K562 (cell line): ENCODE results near the gene PRAMEF11. TPM values are rescaled to one million over a fixed set of nuclear protein-coding genes. Genes with fewer than 3 reads are reported as not detected.

ENCODE experiments used
- ATAC-seq: fragments of 200-7000 bp; cut with Tn5 transposase; 3 replicates; pipeline ENCODE4 v1.9.1; 2020; ENCODE audit warnings: moderate library complexity
- BruUV-seq: library from RNA; stranded (reverse); fragments of 400-500 nt; replicated peaks from 2 replicates; lab custom pipeline; 2021; lab: Mats Ljungman, UMichigan
- CTCF ChIA-PET: fragments of 300-600 bp; formaldehyde crosslinking; extraction: SDS; loops from one replicate; lab custom pipeline; 2021; ENCODE audit warnings: low intra/inter-chr PET ratio; lab: Yijun Ruan, JAX
- POLR2A ChIA-PET: fragments of 300-600, 350-650 bp; sonication (Branson Sonifier 250); formaldehyde crosslinking; extraction: SDS; loops from one replicate; lab custom pipeline; 2021; ENCODE audit warnings: antibody characterized with exemption, inconsistent platforms; lab: Yijun Ruan, JAX
- DNase-seq, 4 experiments: peaks; one replicate each; pipeline versions ENCODE4 v3.0.0 to v3.0.0-alpha.2; 2011 to 2018; ENCODE audit warnings: low spot score in 3 of 4, mixed read lengths in 3 of 4; ENCODE audit errors: extremely low read depth in 1 of 4
- FAIRE-seq: peaks from 2 replicates; lab custom pipeline; 2011; peaks lifted over from hg19 to GRCh38; lab: Jason Lieb, UNC
- H2AFZ ChIP-seq: 2 replicates; pipeline ENCODE4 v1.6.0; 2011; ENCODE audit warnings: low read depth, low read length, control low read depth, inconsistent platforms
- H3K27ac ChIP-seq: fragments of 200-600 bp; 3 replicates; pipeline ENCODE4 v1.8.0; 2011; ENCODE audit warnings: low read depth, mild to moderate bottlenecking, control low read depth, inconsistent platforms, low read length, moderate library complexity, mixed read lengths; ENCODE audit errors: extremely low read depth
- H3K27me3 ChIP-seq, 2 experiments: fragments of 300-600 bp in 1 of 2; 2 replicates in 1 of 2; 3 replicates in 1 of 2; pipeline versions ENCODE4 v1.6.0 to v1.8.0; 2011; ENCODE audit warnings: inconsistent platforms in 2 of 2, low read length in 2 of 2, mild to moderate bottlenecking in 1 of 2, mixed read lengths in 1 of 2, moderate library complexity in 1 of 2; ENCODE audit not compliant: control insufficient read depth in 2 of 2, insufficient read depth in 2 of 2
- H3K36me3 ChIP-seq: fragments of 300-600 bp; 3 replicates; pipeline ENCODE4 v1.8.0; 2011; ENCODE audit warnings: mild to moderate bottlenecking, low read length, inconsistent platforms; ENCODE audit not compliant: control insufficient read depth, insufficient read depth
- H3K4me1 ChIP-seq, 2 experiments: fragments of 200-600 bp in 1 of 2; replicated peaks in 1 of 2; 2 replicates in 1 of 2; 3 replicates in 1 of 2; pipeline versions ENCODE4 v1.5.1 to v1.8.0; 2011; ENCODE audit warnings: inconsistent platforms in 2 of 2, low read length in 2 of 2, mild to moderate bottlenecking in 1 of 2, mixed read lengths in 1 of 2, moderate library complexity in 1 of 2; ENCODE audit not compliant: control insufficient read depth in 2 of 2, insufficient read depth in 2 of 2
- H3K4me2 ChIP-seq: 2 replicates; pipeline ENCODE4 v1.6.1; 2011; ENCODE audit warnings: low read length, control low read depth, inconsistent platforms, mixed read lengths; ENCODE audit not compliant: insufficient read depth
- H3K4me3 ChIP-seq: fragments of 200-600 bp; sonication (generic), shearing (Covaris generic); 2 replicates; pipeline ENCODE4 v1.5.1; 2016; ENCODE audit warnings: control low read depth, inconsistent platforms
- H3K79me2 ChIP-seq: fragments of 200-600 bp; 3 replicates; pipeline ENCODE4 v1.8.0; 2011; ENCODE audit warnings: low read length, inconsistent platforms; ENCODE audit not compliant: control insufficient read depth, insufficient read depth
- H3K9ac ChIP-seq, 2 experiments: 2 replicates each; pipeline versions ENCODE4 v1.6.0 to v1.6.1; 2011; ENCODE audit warnings: low read depth in 2 of 2, low read length in 2 of 2, control low read depth in 1 of 2, inconsistent platforms in 1 of 2, mild to moderate bottlenecking in 1 of 2, mixed read lengths in 1 of 2; ENCODE audit not compliant: insufficient read depth in 1 of 2
- H3K9me1 ChIP-seq: one replicate; pipeline ENCODE4 v1.6.0; 2011; ENCODE audit warnings: inconsistent platforms, mild to moderate bottlenecking, low read length, moderate library complexity; ENCODE audit not compliant: control insufficient read depth, insufficient read depth
- H3K9me3 ChIP-seq: replicated peaks from 2 replicates; pipeline ENCODE4 v1.5.1; 2011; ENCODE audit warnings: low read depth, low read length, inconsistent platforms; ENCODE audit not compliant: control insufficient read depth, insufficient read depth
- H4K20me1 ChIP-seq: replicated peaks from 2 replicates; pipeline ENCODE4 v1.6.1; 2011; ENCODE audit warnings: low read length, inconsistent platforms, mixed read lengths; ENCODE audit not compliant: control insufficient read depth, insufficient read depth
- ATF2 ChIP-seq: sonication (generic); formaldehyde crosslinking; IDR thresholded peaks from 2 replicates; pipeline ENCODE4 v1.8.1; 2022; ENCODE audit warnings: missing genetic modification reagents
- C11orf30 ChIP-seq: fragments of 450-650 bp; IDR thresholded peaks from 2 replicates; pipeline ENCODE4 v1.6.1; 2016; ENCODE audit warnings: low read depth, mild to moderate bottlenecking
- CEBPB ChIP-seq: fragments of 450-650 bp; IDR thresholded peaks from 2 replicates; pipeline ENCODE4 v1.6.1; 2016; ENCODE audit warnings: missing genetic modification characterization, missing compliant biosample characterization
- FOXA3 ChIP-seq, 2 experiments: fragments of 450-650 bp in 1 of 2; sonication (generic) in 1 of 2; formaldehyde crosslinking; IDR thresholded peaks in 1 of 2; conservative IDR thresholded peaks in 1 of 2; 2 replicates each; pipeline versions ENCODE4 v1.4.0 to v1.8.0; 2020 to 2022; ENCODE audit warnings: mild to moderate bottlenecking in 2 of 2, missing genetic modification reagents in 1 of 2
- FOXK2 ChIP-seq, 2 experiments: fragments of 450-650 bp; IDR thresholded peaks in 1 of 2; conservative IDR thresholded peaks in 1 of 2; 2 replicates each; pipeline ENCODE4 v1.6.1; 2016; ENCODE audit warnings: low read depth in 2 of 2, mild to moderate bottlenecking in 1 of 2
- GATA2 ChIP-seq: sonication (generic); formaldehyde crosslinking; IDR thresholded peaks from 2 replicates; pipeline ENCODE4 v1.4.0; 2020; ENCODE audit warnings: mild to moderate bottlenecking, missing genetic modification reagents
- KAT8 ChIP-seq: fragments of 450-650 bp; IDR thresholded peaks from 2 replicates; pipeline ENCODE4 v1.6.1; 2016; ENCODE audit warnings: low read depth, mild to moderate bottlenecking
- NFE2L1 ChIP-seq: fragments of 450-650 bp; IDR thresholded peaks from 2 replicates; pipeline ENCODE4 v1.6.1; 2016; ENCODE audit warnings: missing genetic modification characterization, low read depth, mild to moderate bottlenecking, missing compliant biosample characterization, moderate library complexity, borderline replicate concordance
- RBM22 ChIP-seq: fragments of 200-400 bp; formaldehyde crosslinking; IDR thresholded peaks from 2 replicates; pipeline ENCODE4 v1.6.1; 2018; ENCODE audit warnings: low read length, low read depth; ENCODE audit not compliant: poor library complexity, severe bottlenecking
- RFX1 ChIP-seq: fragments of 450-650 bp; IDR thresholded peaks from 2 replicates; pipeline ENCODE4 v1.6.1; 2016; ENCODE audit warnings: mild to moderate bottlenecking, moderate library complexity
- TSC22D4 ChIP-seq: fragments of 450-650 bp; IDR thresholded peaks from 2 replicates; pipeline ENCODE4 v1.6.1; 2016; ENCODE audit warnings: missing genetic modification characterization, missing biosample characterization, control low read depth
- ZFPM2 ChIP-seq: fragments of 250-450 bp; sonication (Bioruptor Pico); IDR thresholded peaks from 2 replicates; pipeline ENCODE4 v1.5.1; 2022; ENCODE audit warnings: mild to moderate bottlenecking
- ZNF583 ChIP-seq: fragments of 250-450 bp; sonication (Bioruptor Pico); IDR thresholded peaks from 2 replicates; pipeline ENCODE4 v1.4.0; 2020
- ZNF695 ChIP-seq: fragments of 450-650 bp; formaldehyde crosslinking; IDR thresholded peaks from 2 replicates; pipeline ENCODE4 v1.4.0; 2020; ENCODE audit warnings: mild to moderate bottlenecking, moderate library complexity
- WGBS: fragments of 100-300 bp; shearing (Covaris generic); methylation state at CpG from one replicate; pipeline ENCODE4 v1.1.6; 2016; ENCODE audit warnings: low coverage, mixed read lengths; ENCODE audit not compliant: insufficient coverage; ENCODE audit errors: missing lambda C conversion rate; 5-methylcytosine and 5-hydroxymethylcytosine counted together
- in situ Hi-C: fragments of 300-500 bp; cut with MboI; formaldehyde crosslinking; loops from 4 replicates; pipeline ENCODE4 v1.15.0; 2018; ENCODE audit warnings: inconsistent platforms, mixed read lengths
- intact Hi-C: fragments of 100-400 bp; cut with micrococcal nuclease; formaldehyde crosslinking; loops from 2 replicates; pipeline ENCODE4 v1.14.2; 2022
- polyA plus RNA-seq, 8 experiments: library from polyadenylated mRNA; depleted of rRNA in 4 of 8; stranded (reverse) in 5 of 8; unstranded in 3 of 8; fragments of >200 nt; fragmentation: Nextera tagmentation in 2 of 8; fragmentation: Illumina TruSeq in 1 of 8; extraction: Ambion mirVana in 2 of 8; extraction: Trizol in 1 of 8; gene quantifications; 2 replicates each; pipeline versions ENCODE4 v1.2.1 to v1.2.3, GENCODE V29; 2011 to 2014; ENCODE audit warnings: inconsistent platforms in 1 of 8, missing spikeins in 1 of 8
- total RNA-seq, 7 experiments: library from RNA; depleted of rRNA in 6 of 7; stranded (reverse); fragments of >200 nt in 6 of 7; fragmentation: Illumina TruSeq in 2 of 7; extraction: Trizol in 2 of 7; gene quantifications; 2 replicates each; pipeline versions ENCODE4 v1.2.1 to v1.2.3, GENCODE V29; 2011 to 2021; ENCODE audit warnings: low replicate concordance in 1 of 7

PRAMEF11 gene
- total and polyA plus RNA-seq, 9 of the 15 experiments (the other 6 are each of a cell fraction or from before 2014, with no cell fraction given): not detected

DNA sequence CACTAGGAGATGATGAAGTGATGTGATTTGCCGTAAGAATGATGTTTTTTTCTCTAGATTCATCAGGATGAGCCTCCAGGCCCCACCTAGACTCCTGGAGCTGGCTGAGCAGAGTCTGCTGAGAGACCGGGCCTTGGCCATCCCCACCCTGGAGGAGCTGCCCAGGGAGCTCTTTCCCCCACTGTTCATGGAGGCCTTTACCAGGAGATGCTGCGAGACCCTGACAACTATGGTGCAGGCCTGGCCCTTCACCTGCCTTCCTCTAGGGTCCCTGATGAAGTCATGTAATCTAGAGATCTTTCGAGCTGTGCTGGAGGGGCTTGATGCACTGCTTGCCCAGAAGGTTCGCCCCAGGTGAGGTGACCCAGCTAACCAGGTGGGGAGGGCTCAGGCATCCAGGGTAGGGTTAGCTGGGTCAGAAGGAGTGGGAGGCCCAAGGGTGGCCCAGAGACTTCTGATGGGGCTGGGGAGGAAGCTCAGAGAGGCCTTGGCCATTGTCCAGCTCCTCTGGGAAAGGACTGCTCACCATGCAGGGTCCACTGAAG lies 56.3 kb downstream of the PRAMEF11 start:
- Histone ChIP-seq H3K4me1 (no peaks in the 10 kb centered on the region), H3K4me3 (no peak overlapping the region), H4K20me1 (no peaks in the 10 kb centered on the region), H3K4me2 (no peak overlapping the region), H3K9me3 (no peaks in the 10 kb centered on the region), H3K9ac (no peak overlapping the region), H3K27ac (no peak overlapping the region), H3K36me3 (no peaks in the 10 kb centered on the region), H2AFZ (no peak overlapping the region), H3K9me1 (no peaks in the 10 kb centered on the region), H3K79me2 (no peaks in the 10 kb centered on the region), H3K27me3 (peaks cover 21 to 61% of the 10 kb centered on the region in 2 experiments; a peak in 4 of 5 replicates)
- ChIA-PET CTCF (no interaction called here), POLR2A (no interaction called here)
- ATAC-seq (no peak), DNase-seq (no peak), FAIRE-seq (no peak)
- in situ Hi-C loops (loop anchor here (5.0 to 10.0 kb wide), 2 partner anchors 98 to 460 kb away; no protein-coding TSS in a partner anchor), intact Hi-C loops (loop anchor here (10.0 kb wide), 3 partner anchors 110 to 650 kb away; no protein-coding TSS in a partner anchor)
- BruUV-seq: no TSS peak
- TF ChIP-seq ATF2 (CRISPR knock-in tag) (no peak), C11orf30 (no peak), ZFPM2 (CRISPR knock-in tag) (no peak), ZNF695 (CRISPR knock-in tag) (no peak), GATA2 (CRISPR knock-in tag) (no peak), NFE2L1 (no peak), CEBPB (tag) (no peak), ZNF583 (CRISPR knock-in tag) (no peak), FOXA3 (CRISPR knock-in tag; conservative IDR thresholded peaks at IDR 0.05 in 1 of 2, IDR thresholded peaks at IDR 0.05 in 1 of 2) (no peak), RBM22 (no peak), FOXK2 (conservative IDR thresholded peaks at IDR 0.05 in 1 of 2, IDR thresholded peaks at IDR 0.05 in 1 of 2; ENCODE audit: low read depth in 2 of 2) (no peak), KAT8 (no peak), RFX1 (no peak), TSC22D4 (tag) (no peak)
- WGBS: 3% methylated on average over 5 of the region's 5 CpGs

Other genes with a start within 250 kb of the PRAMEF11 start
Only the 7 nearest of the 15 such genes appear.
- gene PRAMEF12, start 57.7 kb downstream of the PRAMEF11 start, total RNA-seq (2014; rRNA removed): not detected in 2 replicates
- not detected in 2 replicates for gene PRAMEF12, start 57.7 kb downstream of the PRAMEF11 start, total RNA-seq (2014; rRNA removed; fragmentation: Illumina TruSeq; extraction: Trizol)
- gene PRAMEF12, start 57.7 kb downstream of the PRAMEF11 start, total RNA-seq (2015; rRNA removed; fragmentation: Illumina TruSeq; extraction: Trizol): not detected in 2 replicates
- gene PRAMEF12, start 57.7 kb downstream of the PRAMEF11 start, total RNA-seq (2021): not detected in 2 replicates
- not detected in 2 replicates for gene PRAMEF12, start 57.7 kb downstream of the PRAMEF11 start, polyA plus RNA-seq (2011; rRNA removed)
- gene PRAMEF12, start 57.7 kb downstream of the PRAMEF11 start, polyA plus RNA-seq (2014; fragmentation: Illumina TruSeq; extraction: Trizol): not detected in 2 replicates
- not detected for gene PRAMEF12, start 57.7 kb downstream of the PRAMEF11 start, polyA plus RNA-seq (2014; fragmentation: Nextera tagmentation; extraction: Ambion mirVana)
- not detected in 2 replicates for gene PRAMEF12, start 57.7 kb downstream of the PRAMEF11 start, polyA plus RNA-seq (2014; rRNA removed)
- gene PRAMEF1, start 40.0 kb downstream of the PRAMEF11 start, total RNA-seq (2014; rRNA removed): not detected in 2 replicates
- not detected in 2 replicates for gene PRAMEF1, start 40.0 kb downstream of the PRAMEF11 start, total RNA-seq (2014; rRNA removed; fragmentation: Illumina TruSeq; extraction: Trizol)
- not detected in 2 replicates for gene PRAMEF1, start 40.0 kb downstream of the PRAMEF11 start, total RNA-seq (2015; rRNA removed; fragmentation: Illumina TruSeq; extraction: Trizol)
- not detected in 2 replicates for gene PRAMEF1, start 40.0 kb downstream of the PRAMEF11 start, total RNA-seq (2021)
- gene PRAMEF1, start 40.0 kb downstream of the PRAMEF11 start, polyA plus RNA-seq (2011; rRNA removed): not detected in 2 replicates
- gene PRAMEF1, start 40.0 kb downstream of the PRAMEF11 start, polyA plus RNA-seq (2014; fragmentation: Illumina TruSeq; extraction: Trizol): not detected in 2 replicates
- gene PRAMEF1, start 40.0 kb downstream of the PRAMEF11 start, polyA plus RNA-seq (2014; fragmentation: Nextera tagmentation; extraction: Ambion mirVana): not detected
- gene PRAMEF1, start 40.0 kb downstream of the PRAMEF11 start, polyA plus RNA-seq (2014; rRNA removed): not detected in 2 replicates
- gene HNRNPCL1, start 17.3 kb upstream of the PRAMEF11 start, total RNA-seq (2014; rRNA removed): not detected in 2 replicates
- not detected in 2 replicates for gene HNRNPCL1, start 17.3 kb upstream of the PRAMEF11 start, total RNA-seq (2014; rRNA removed; fragmentation: Illumina TruSeq; extraction: Trizol)
- gene HNRNPCL1, start 17.3 kb upstream of the PRAMEF11 start, total RNA-seq (2015; rRNA removed; fragmentation: Illumina TruSeq; extraction: Trizol): not detected in 2 replicates
- gene HNRNPCL1, start 17.3 kb upstream of the PRAMEF11 start, total RNA-seq (2021): not detected in 2 replicates
- 0.08 TPM in 1 of 2 replicates, not detected in the other for gene HNRNPCL1, start 17.3 kb upstream of the PRAMEF11 start, polyA plus RNA-seq (2011; rRNA removed)
- gene HNRNPCL1, start 17.3 kb upstream of the PRAMEF11 start, polyA plus RNA-seq (2014; fragmentation: Illumina TruSeq; extraction: Trizol): not detected in 2 replicates
- gene HNRNPCL1, start 17.3 kb upstream of the PRAMEF11 start, polyA plus RNA-seq (2014; fragmentation: Nextera tagmentation; extraction: Ambion mirVana): not detected
- gene HNRNPCL1, start 17.3 kb upstream of the PRAMEF11 start, polyA plus RNA-seq (2014; rRNA removed): not detected in 2 replicates
- gene PRAMEF2, start 25.7 kb upstream of the PRAMEF11 start, total RNA-seq (2014; rRNA removed): not detected in 2 replicates
- not detected in 2 replicates for gene PRAMEF2, start 25.7 kb upstream of the PRAMEF11 start, total RNA-seq (2014; rRNA removed; fragmentation: Illumina TruSeq; extraction: Trizol)
- not detected in 2 replicates for gene PRAMEF2, start 25.7 kb upstream of the PRAMEF11 start, total RNA-seq (2015; rRNA removed; fragmentation: Illumina TruSeq; extraction: Trizol)
- gene PRAMEF2, start 25.7 kb upstream of the PRAMEF11 start, total RNA-seq (2021): not detected in 2 replicates
- gene PRAMEF2, start 25.7 kb upstream of the PRAMEF11 start, polyA plus RNA-seq (2011; rRNA removed): not detected in 2 replicates
- not detected in 2 replicates for gene PRAMEF2, start 25.7 kb upstream of the PRAMEF11 start, polyA plus RNA-seq (2014; fragmentation: Illumina TruSeq; extraction: Trizol)
- not detected for gene PRAMEF2, start 25.7 kb upstream of the PRAMEF11 start, polyA plus RNA-seq (2014; fragmentation: Nextera tagmentation; extraction: Ambion mirVana)
- gene PRAMEF2, start 25.7 kb upstream of the PRAMEF11 start, polyA plus RNA-seq (2014; rRNA removed): not detected in 2 replicates
- gene PRAMEF4, start 54.8 kb upstream of the PRAMEF11 start, total RNA-seq (2014; rRNA removed): not detected in 2 replicates
- gene PRAMEF4, start 54.8 kb upstream of the PRAMEF11 start, total RNA-seq (2014; rRNA removed; fragmentation: Illumina TruSeq; extraction: Trizol): not detected in 2 replicates
- gene PRAMEF4, start 54.8 kb upstream of the PRAMEF11 start, total RNA-seq (2015; rRNA removed; fragmentation: Illumina TruSeq; extraction: Trizol): not detected in 2 replicates
- not detected in 2 replicates for gene PRAMEF4, start 54.8 kb upstream of the PRAMEF11 start, total RNA-seq (2021)
- not detected in 2 replicates for gene PRAMEF4, start 54.8 kb upstream of the PRAMEF11 start, polyA plus RNA-seq (2011; rRNA removed)
- gene PRAMEF4, start 54.8 kb upstream of the PRAMEF11 start, polyA plus RNA-seq (2014; fragmentation: Illumina TruSeq; extraction: Trizol): not detected in 2 replicates
- gene PRAMEF4, start 54.8 kb upstream of the PRAMEF11 start, polyA plus RNA-seq (2014; fragmentation: Nextera tagmentation; extraction: Ambion mirVana): not detected
- gene PRAMEF4, start 54.8 kb upstream of the PRAMEF11 start, polyA plus RNA-seq (2014; rRNA removed): not detected in 2 replicates
- not detected in 2 replicates for gene PRAMEF10, start 66.9 kb upstream of the PRAMEF11 start, total RNA-seq (2014; rRNA removed)
- not detected in 2 replicates for gene PRAMEF10, start 66.9 kb upstream of the PRAMEF11 start, total RNA-seq (2014; rRNA removed; fragmentation: Illumina TruSeq; extraction: Trizol)
- not detected in 2 replicates for gene PRAMEF10, start 66.9 kb upstream of the PRAMEF11 start, total RNA-seq (2015; rRNA removed; fragmentation: Illumina TruSeq; extraction: Trizol)
- not detected in 2 replicates for gene PRAMEF10, start 66.9 kb upstream of the PRAMEF11 start, total RNA-seq (2021)
- gene PRAMEF10, start 66.9 kb upstream of the PRAMEF11 start, polyA plus RNA-seq (2011; rRNA removed): not detected in 2 replicates
- not detected in 2 replicates for gene PRAMEF10, start 66.9 kb upstream of the PRAMEF11 start, polyA plus RNA-seq (2014; fragmentation: Illumina TruSeq; extraction: Trizol)
- not detected for gene PRAMEF10, start 66.9 kb upstream of the PRAMEF11 start, polyA plus RNA-seq (2014; fragmentation: Nextera tagmentation; extraction: Ambion mirVana)
- not detected in 2 replicates for gene PRAMEF10, start 66.9 kb upstream of the PRAMEF11 start, polyA plus RNA-seq (2014; rRNA removed)
- not detected in 2 replicates for gene PRAMEF7, start 85.2 kb upstream of the PRAMEF11 start, total RNA-seq (2014; rRNA removed)
- not detected in 2 replicates for gene PRAMEF7, start 85.2 kb upstream of the PRAMEF11 start, total RNA-seq (2014; rRNA removed; fragmentation: Illumina TruSeq; extraction: Trizol)
- gene PRAMEF7, start 85.2 kb upstream of the PRAMEF11 start, total RNA-seq (2015; rRNA removed; fragmentation: Illumina TruSeq; extraction: Trizol): not detected in 2 replicates
- gene PRAMEF7, start 85.2 kb upstream of the PRAMEF11 start, total RNA-seq (2021): not detected in 2 replicates
- gene PRAMEF7, start 85.2 kb upstream of the PRAMEF11 start, polyA plus RNA-seq (2011; rRNA removed): not detected in 2 replicates
- not detected in 2 replicates for gene PRAMEF7, start 85.2 kb upstream of the PRAMEF11 start, polyA plus RNA-seq (2014; fragmentation: Illumina TruSeq; extraction: Trizol)
- not detected for gene PRAMEF7, start 85.2 kb upstream of the PRAMEF11 start, polyA plus RNA-seq (2014; fragmentation: Nextera tagmentation; extraction: Ambion mirVana)
- not detected in 2 replicates for gene PRAMEF7, start 85.2 kb upstream of the PRAMEF11 start, polyA plus RNA-seq (2014; rRNA removed)